K562 (cell line): ENCODE results near the gene CTDNEP1. TPM values are rescaled to one million over a fixed set of nuclear protein-coding genes. Genes with fewer than 3 reads are reported as not detected.
A peak's percentile ranks its signal among the peaks of the same experiment; 100 is the strongest.

Experiments
- ATF7 ChIP-seq: fragments of 450-650 bp; IDR thresholded peaks from 2 replicates; pipeline ENCODE4 v1.7.1; 2014; ENCODE audit warnings: mild to moderate bottlenecking, moderate library complexity
- BDP1 ChIP-seq: IDR thresholded peaks from 3 replicates; pipeline ENCODE4 v1.6.1; 2011; ENCODE audit not compliant: insufficient read length, insufficient read depth
- BMI1 ChIP-seq: fragments of 150-350 bp; IDR thresholded peaks from 2 replicates; pipeline ENCODE4 v1.6.1; 2014; ENCODE audit warnings: low read length
- CBFB ChIP-seq: sonication (generic); formaldehyde crosslinking; IDR thresholded peaks from 2 replicates; pipeline ENCODE4 v1.4.0; 2020; ENCODE audit warnings: mild to moderate bottlenecking, missing genetic modification reagents
- EP400 ChIP-seq: fragments of 450-650 bp; IDR thresholded peaks from 2 replicates; pipeline ENCODE4 v1.6.1; 2017; ENCODE audit warnings: antibody characterized with exemption, mild to moderate bottlenecking, moderate library complexity
- ESRRA ChIP-seq: fragments of 450-650 bp; IDR thresholded peaks from 2 replicates; pipeline ENCODE4 v1.6.1; 2014; ENCODE audit warnings: low read depth, mild to moderate bottlenecking, moderate library complexity, borderline replicate concordance
- FUS ChIP-seq: fragments of 200-400 bp; formaldehyde crosslinking; optimal IDR thresholded peaks from 2 replicates; pipeline ENCODE3; 2017; ENCODE audit warnings: low read depth, low read length
- MEF2A ChIP-seq: IDR thresholded peaks from 2 replicates; pipeline ENCODE4 v1.6.1; 2011; ENCODE audit warnings: low read depth, mild to moderate bottlenecking, low read length, moderate library complexity; ENCODE audit not compliant: control insufficient read depth
- PRMT5 ChIP-seq: sonication (generic); formaldehyde crosslinking; IDR thresholded peaks from 2 replicates; pipeline ENCODE4 v1.5.0; 2020; ENCODE audit warnings: missing genetic modification reagents
- RAD21 ChIP-seq, 2 experiments: fragments of 250-450 bp in 1 of 2; fragments of 450-650 bp in 1 of 2; sonication (Bioruptor Pico) in 1 of 2; formaldehyde crosslinking in 1 of 2; IDR thresholded peaks in 1 of 2; conservative IDR thresholded peaks in 1 of 2; 2 replicates each; pipeline versions ENCODE4 v1.4.0 to v1.8.0; 2020 to 2022; ENCODE audit warnings: mild to moderate bottlenecking in 2 of 2, moderate library complexity in 1 of 2
- RBFOX2 ChIP-seq: fragments of 200-400 bp; formaldehyde crosslinking; IDR thresholded peaks from 2 replicates; pipeline ENCODE4 v1.6.1; 2017; ENCODE audit warnings: low read depth, mild to moderate bottlenecking, low read length, moderate library complexity
- SIRT6 ChIP-seq: IDR thresholded peaks from one replicate; pipeline ENCODE4 v1.6.1; 2012; ENCODE audit warnings: low read depth, mild to moderate bottlenecking, control low read depth, inconsistent platforms, low read length, moderate library complexity
- ZNF184 ChIP-seq: sonication (generic); formaldehyde crosslinking; IDR thresholded peaks from 2 replicates; pipeline ENCODE4 v1.5.0; 2020; ENCODE audit warnings: missing genetic modification reagents
- ZZZ3 ChIP-seq: fragments of 450-650 bp; IDR thresholded peaks from 2 replicates; pipeline ENCODE4 v1.6.1; 2016; ENCODE audit warnings: antibody characterized with exemption, mild to moderate bottlenecking, moderate library complexity
- polyA plus RNA-seq, 8 experiments: library from polyadenylated mRNA; depleted of rRNA in 4 of 8; stranded (reverse) in 5 of 8; unstranded in 3 of 8; fragments of >200 nt; fragmentation: Nextera tagmentation in 2 of 8; fragmentation: Illumina TruSeq in 1 of 8; extraction: Ambion mirVana in 2 of 8; extraction: Trizol in 1 of 8; gene quantifications; 2 replicates each; pipeline versions ENCODE4 v1.2.1 to v1.2.3, GENCODE V29; 2011 to 2014; ENCODE audit warnings: inconsistent platforms in 1 of 8, missing spikeins in 1 of 8
- total RNA-seq, 7 experiments: library from RNA; depleted of rRNA in 6 of 7; stranded (reverse); fragments of >200 nt in 6 of 7; fragmentation: Illumina TruSeq in 2 of 7; extraction: Trizol in 2 of 7; gene quantifications; 2 replicates each; pipeline versions ENCODE4 v1.2.1 to v1.2.3, GENCODE V29; 2011 to 2021; ENCODE audit warnings: low replicate concordance in 1 of 7
- TF ChIP-seq, protein P1 (sequence below): fragments of 450-650 bp; IDR thresholded peaks from 2 replicates; pipeline ENCODE4 v1.6.1; 2016; ENCODE audit warnings: mild to moderate bottlenecking, moderate library complexity
- TF ChIP-seq, protein P2 (sequence below): fragments of 450-650 bp; IDR thresholded peaks from 2 replicates; pipeline ENCODE4 v1.6.1; 2016

Gene CTDNEP1
- total and polyA plus RNA-seq, 9 of the 15 experiments (the other 6 are each of a cell fraction or from before 2014, with no cell fraction given) = 10.7 to 150 (median 28.5) TPM

DNA sequence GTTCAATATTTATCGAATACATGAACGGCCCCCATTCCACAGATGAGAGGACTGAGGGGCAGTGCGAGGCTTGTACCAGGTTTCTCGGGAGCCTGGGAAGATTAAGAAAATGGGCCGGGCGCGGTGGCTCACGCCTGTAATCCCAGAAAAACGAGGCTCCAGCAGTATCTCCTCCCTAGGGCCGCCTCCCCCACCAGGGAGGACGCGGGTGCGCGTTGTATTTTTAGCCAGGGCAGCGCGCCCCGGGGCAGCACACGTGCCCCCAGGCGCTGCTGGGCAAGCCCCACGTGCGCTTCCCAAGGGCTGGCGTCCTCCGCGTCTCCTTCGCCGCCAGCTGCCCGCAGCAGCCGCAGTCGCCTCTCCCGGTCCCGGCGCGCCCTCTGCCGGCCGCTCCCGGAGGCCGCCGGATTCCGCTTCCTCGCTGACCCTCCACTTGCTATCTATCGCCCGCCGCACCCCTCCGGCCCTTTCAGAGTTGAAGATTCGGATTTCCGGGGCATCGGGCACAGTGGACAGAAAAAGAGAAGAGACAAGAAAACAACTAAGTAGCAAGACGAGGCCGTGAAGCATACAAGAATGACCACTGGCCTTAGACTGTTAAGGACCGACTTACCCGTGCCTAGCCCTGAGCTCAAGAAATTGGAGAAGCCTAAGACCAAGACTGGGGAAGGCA is 44.8 kb upstream of the CTDNEP1 start (continued):
- TF ChIP-seq, protein P1, sequence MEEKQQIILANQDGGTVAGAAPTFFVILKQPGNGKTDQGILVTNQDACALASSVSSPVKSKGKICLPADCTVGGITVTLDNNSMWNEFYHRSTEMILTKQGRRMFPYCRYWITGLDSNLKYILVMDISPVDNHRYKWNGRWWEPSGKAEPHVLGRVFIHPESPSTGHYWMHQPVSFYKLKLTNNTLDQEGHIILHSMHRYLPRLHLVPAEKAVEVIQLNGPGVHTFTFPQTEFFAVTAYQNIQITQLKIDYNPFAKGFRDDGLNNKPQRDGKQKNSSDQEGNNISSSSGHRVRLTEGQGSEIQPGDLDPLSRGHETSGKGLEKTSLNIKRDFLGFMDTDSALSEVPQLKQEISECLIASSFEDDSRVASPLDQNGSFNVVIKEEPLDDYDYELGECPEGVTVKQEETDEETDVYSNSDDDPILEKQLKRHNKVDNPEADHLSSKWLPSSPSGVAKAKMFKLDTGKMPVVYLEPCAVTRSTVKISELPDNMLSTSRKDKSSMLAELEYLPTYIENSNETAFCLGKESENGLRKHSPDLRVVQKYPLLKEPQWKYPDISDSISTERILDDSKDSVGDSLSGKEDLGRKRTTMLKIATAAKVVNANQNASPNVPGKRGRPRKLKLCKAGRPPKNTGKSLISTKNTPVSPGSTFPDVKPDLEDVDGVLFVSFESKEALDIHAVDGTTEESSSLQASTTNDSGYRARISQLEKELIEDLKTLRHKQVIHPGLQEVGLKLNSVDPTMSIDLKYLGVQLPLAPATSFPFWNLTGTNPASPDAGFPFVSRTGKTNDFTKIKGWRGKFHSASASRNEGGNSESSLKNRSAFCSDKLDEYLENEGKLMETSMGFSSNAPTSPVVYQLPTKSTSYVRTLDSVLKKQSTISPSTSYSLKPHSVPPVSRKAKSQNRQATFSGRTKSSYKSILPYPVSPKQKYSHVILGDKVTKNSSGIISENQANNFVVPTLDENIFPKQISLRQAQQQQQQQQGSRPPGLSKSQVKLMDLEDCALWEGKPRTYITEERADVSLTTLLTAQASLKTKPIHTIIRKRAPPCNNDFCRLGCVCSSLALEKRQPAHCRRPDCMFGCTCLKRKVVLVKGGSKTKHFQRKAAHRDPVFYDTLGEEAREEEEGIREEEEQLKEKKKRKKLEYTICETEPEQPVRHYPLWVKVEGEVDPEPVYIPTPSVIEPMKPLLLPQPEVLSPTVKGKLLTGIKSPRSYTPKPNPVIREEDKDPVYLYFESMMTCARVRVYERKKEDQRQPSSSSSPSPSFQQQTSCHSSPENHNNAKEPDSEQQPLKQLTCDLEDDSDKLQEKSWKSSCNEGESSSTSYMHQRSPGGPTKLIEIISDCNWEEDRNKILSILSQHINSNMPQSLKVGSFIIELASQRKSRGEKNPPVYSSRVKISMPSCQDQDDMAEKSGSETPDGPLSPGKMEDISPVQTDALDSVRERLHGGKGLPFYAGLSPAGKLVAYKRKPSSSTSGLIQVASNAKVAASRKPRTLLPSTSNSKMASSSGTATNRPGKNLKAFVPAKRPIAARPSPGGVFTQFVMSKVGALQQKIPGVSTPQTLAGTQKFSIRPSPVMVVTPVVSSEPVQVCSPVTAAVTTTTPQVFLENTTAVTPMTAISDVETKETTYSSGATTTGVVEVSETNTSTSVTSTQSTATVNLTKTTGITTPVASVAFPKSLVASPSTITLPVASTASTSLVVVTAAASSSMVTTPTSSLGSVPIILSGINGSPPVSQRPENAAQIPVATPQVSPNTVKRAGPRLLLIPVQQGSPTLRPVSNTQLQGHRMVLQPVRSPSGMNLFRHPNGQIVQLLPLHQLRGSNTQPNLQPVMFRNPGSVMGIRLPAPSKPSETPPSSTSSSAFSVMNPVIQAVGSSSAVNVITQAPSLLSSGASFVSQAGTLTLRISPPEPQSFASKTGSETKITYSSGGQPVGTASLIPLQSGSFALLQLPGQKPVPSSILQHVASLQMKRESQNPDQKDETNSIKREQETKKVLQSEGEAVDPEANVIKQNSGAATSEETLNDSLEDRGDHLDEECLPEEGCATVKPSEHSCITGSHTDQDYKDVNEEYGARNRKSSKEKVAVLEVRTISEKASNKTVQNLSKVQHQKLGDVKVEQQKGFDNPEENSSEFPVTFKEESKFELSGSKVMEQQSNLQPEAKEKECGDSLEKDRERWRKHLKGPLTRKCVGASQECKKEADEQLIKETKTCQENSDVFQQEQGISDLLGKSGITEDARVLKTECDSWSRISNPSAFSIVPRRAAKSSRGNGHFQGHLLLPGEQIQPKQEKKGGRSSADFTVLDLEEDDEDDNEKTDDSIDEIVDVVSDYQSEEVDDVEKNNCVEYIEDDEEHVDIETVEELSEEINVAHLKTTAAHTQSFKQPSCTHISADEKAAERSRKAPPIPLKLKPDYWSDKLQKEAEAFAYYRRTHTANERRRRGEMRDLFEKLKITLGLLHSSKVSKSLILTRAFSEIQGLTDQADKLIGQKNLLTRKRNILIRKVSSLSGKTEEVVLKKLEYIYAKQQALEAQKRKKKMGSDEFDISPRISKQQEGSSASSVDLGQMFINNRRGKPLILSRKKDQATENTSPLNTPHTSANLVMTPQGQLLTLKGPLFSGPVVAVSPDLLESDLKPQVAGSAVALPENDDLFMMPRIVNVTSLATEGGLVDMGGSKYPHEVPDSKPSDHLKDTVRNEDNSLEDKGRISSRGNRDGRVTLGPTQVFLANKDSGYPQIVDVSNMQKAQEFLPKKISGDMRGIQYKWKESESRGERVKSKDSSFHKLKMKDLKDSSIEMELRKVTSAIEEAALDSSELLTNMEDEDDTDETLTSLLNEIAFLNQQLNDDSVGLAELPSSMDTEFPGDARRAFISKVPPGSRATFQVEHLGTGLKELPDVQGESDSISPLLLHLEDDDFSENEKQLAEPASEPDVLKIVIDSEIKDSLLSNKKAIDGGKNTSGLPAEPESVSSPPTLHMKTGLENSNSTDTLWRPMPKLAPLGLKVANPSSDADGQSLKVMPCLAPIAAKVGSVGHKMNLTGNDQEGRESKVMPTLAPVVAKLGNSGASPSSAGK = peak; percentile 80
- no peak for TF ChIP-seq BDP1
- peak; percentile 88 to 93 for TF ChIP-seq RAD21 (CRISPR knock-in tag; conservative IDR thresholded peaks at IDR 0.05 in 1 of 2, IDR thresholded peaks at IDR 0.05 in 1 of 2)
- no peak for TF ChIP-seq SIRT6
- no peak for TF ChIP-seq MEF2A
- TF ChIP-seq ZNF184 = no peak
- no peak for TF ChIP-seq CBFB
- peak; percentile 67; the same call in 1 of the 2 replicates for TF ChIP-seq ESRRA
- TF ChIP-seq BMI1 = no peak
- TF ChIP-seq FUS = no peak
- TF ChIP-seq ATF7 = peak; percentile 17; the same call in 1 of the 2 replicates
- TF ChIP-seq, protein P2, sequence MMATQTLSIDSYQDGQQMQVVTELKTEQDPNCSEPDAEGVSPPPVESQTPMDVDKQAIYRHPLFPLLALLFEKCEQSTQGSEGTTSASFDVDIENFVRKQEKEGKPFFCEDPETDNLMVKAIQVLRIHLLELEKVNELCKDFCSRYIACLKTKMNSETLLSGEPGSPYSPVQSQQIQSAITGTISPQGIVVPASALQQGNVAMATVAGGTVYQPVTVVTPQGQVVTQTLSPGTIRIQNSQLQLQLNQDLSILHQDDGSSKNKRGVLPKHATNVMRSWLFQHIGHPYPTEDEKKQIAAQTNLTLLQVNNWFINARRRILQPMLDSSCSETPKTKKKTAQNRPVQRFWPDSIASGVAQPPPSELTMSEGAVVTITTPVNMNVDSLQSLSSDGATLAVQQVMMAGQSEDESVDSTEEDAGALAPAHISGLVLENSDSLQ = no peak
- peak; percentile 60 for TF ChIP-seq RBFOX2
- TF ChIP-seq PRMT5 (CRISPR knock-in tag) = no peak
- no peak for TF ChIP-seq ZZZ3
- peak; percentile 58; the same call in 1 of the 2 replicates for TF ChIP-seq EP400
